SK-N-SH (cell line): ENCODE data around the gene COX8A.

Source experiments
- CHD2 ChIP-seq: fragments of 150-350 bp; IDR thresholded peaks from 2 replicates; pipeline ENCODE4 v1.6.1; 2018; ENCODE audit warnings: low read length; ENCODE audit not compliant: partially characterized antibody
- GABPA ChIP-seq: IDR thresholded peaks from 2 replicates; pipeline ENCODE4 v1.4.0; 2012; ENCODE audit warnings: low read depth, mild to moderate bottlenecking
- JUND ChIP-seq: IDR thresholded peaks from 2 replicates; pipeline ENCODE4 v1.4.0; 2012
- MAX ChIP-seq: IDR thresholded peaks from 2 replicates; pipeline ENCODE4 v1.4.0; 2012; ENCODE audit warnings: low read depth
- NFIC ChIP-seq: IDR thresholded peaks from 2 replicates; pipeline ENCODE4 v1.4.0; 2012; ENCODE audit warnings: borderline replicate concordance
- POLR2AphosphoS5 ChIP-seq: IDR thresholded peaks from 2 replicates; pipeline ENCODE4 v1.6.1; 2012; ENCODE audit warnings: low read depth, low read length
- REST ChIP-seq: IDR thresholded peaks from 2 replicates; pipeline ENCODE4 v1.6.1; 2012; ENCODE audit warnings: mild to moderate bottlenecking, low read depth, low read length, moderate library complexity
- TAF1 ChIP-seq: IDR thresholded peaks from 2 replicates; pipeline ENCODE4 v1.6.1; 2012; ENCODE audit warnings: low read depth, mild to moderate bottlenecking, low read length, moderate library complexity, borderline replicate concordance
- TF ChIP-seq, protein P1 (sequence below): fragments of 200-600 bp; sonication (generic); IDR thresholded peaks from 2 replicates; pipeline ENCODE4 v1.6.1; 2017; ENCODE audit warnings: antibody characterized with exemption, mild to moderate bottlenecking, moderate library complexity

DNA sequence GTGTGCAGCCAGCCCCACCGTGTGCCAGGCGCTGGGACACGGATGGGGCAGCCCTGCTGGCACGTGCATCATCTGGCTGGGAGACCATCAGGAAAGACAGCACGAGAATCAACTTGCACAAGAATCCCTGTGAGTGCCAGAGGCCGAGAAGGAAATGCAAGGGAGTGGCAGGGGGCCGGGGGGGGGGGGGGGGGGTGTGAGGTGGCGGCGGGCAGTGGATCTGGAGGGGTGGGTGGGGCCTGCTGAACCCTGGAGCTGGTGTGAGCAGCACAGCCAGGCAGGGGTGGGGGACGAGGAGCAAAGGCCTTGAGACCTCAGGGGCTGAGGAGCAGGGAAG is 47.3 kb downstream of the COX8A start:
- TF ChIP-seq POLR2AphosphoS5 (no peak), NFIC (no peak), GABPA (no peak), JUND (no peak), TAF1 (no peak), MAX (no peak), REST (no peak), CHD2 (no peak)
- TF ChIP-seq, protein P1, sequence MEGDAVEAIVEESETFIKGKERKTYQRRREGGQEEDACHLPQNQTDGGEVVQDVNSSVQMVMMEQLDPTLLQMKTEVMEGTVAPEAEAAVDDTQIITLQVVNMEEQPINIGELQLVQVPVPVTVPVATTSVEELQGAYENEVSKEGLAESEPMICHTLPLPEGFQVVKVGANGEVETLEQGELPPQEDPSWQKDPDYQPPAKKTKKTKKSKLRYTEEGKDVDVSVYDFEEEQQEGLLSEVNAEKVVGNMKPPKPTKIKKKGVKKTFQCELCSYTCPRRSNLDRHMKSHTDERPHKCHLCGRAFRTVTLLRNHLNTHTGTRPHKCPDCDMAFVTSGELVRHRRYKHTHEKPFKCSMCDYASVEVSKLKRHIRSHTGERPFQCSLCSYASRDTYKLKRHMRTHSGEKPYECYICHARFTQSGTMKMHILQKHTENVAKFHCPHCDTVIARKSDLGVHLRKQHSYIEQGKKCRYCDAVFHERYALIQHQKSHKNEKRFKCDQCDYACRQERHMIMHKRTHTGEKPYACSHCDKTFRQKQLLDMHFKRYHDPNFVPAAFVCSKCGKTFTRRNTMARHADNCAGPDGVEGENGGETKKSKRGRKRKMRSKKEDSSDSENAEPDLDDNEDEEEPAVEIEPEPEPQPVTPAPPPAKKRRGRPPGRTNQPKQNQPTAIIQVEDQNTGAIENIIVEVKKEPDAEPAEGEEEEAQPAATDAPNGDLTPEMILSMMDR, result no peak
